HG03558 (cell line): ENCODE measurements around the gene AOX1.
"Not testable (repeated sequence)": the region's sequence is repeated elsewhere in the genome, so short reads cannot be mapped to it uniquely, and the experiment has no call there.

Source experiments
- ATAC-seq: cut with Tn5 transposase; IDR thresholded peaks from one replicate; pipeline ENCODE4 v1.9.1; 2021; ENCODE audit warnings: moderate number of reproducible peaks; ENCODE audit not compliant: unreplicated experiment; ENCODE audit errors: extremely low read depth

AOX1 gene

GRCh38 chr2:200585730-200586643, at the start of gene AOX1:
Gene AOX1, plus strand, starts transcription at chr2:200586014. Its CDS starts 95 bp downstream, at chr2:200586109.
- no peak for ATAC-seq

- no peak for ATAC-seq
Measured at GRCh38 chr2:200538139-200538538, 47.7 kb upstream of the AOX1 start.

GRCh38 chr2:200540793-200541192, 45.0 kb upstream of the AOX1 start:
- ATAC-seq = no peak

- not testable (repeated sequence) for ATAC-seq
Measured at GRCh38 chr2:200566596-200566995, 19.2 kb upstream of the AOX1 start.

- no peak for ATAC-seq
Measured at GRCh38 chr2:200567932-200568331, 17.9 kb upstream of the AOX1 start.

- ATAC-seq = no peak
Measured at GRCh38 chr2:200575957-200576356, 9.9 kb upstream of the AOX1 start.

- no peak for ATAC-seq
Measured at GRCh38 chr2:200577027-200577426, 8.8 kb upstream of the AOX1 start.

DNA sequence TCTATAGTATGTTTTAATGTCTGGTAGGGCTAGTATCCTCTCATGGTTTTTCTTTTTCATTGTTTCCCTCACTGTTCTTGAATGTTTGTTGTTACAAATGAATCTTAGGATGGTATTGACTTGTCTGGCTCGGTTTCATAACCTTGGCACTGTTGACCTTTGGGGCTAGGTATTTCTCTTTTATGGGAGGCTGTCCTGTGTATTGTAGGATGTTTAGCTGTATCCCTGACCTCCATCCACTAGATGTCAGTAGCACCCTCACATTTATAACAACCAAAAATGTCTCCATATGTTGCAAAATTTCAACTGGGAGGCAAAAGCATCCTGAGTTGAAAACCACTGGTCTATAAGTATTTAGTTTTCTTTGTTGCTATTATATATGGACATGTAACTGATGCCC, 7.0 kb upstream of the AOX1 start:
- ATAC-seq = no peak

- ATAC-seq = no peak
Measured at GRCh38 chr2:200584639-200585038, 1.2 kb upstream of the AOX1 start.

GRCh38 chr2:200585340-200585729, 479 bp upstream of the AOX1 start:
- no peak for ATAC-seq

- no peak for ATAC-seq
Measured at GRCh38 chr2:200586644-200586975, 796 bp downstream of the AOX1 start.

- no peak for ATAC-seq
Measured at GRCh38 chr2:200587007-200587616, 1.3 kb downstream of the AOX1 start.

DNA sequence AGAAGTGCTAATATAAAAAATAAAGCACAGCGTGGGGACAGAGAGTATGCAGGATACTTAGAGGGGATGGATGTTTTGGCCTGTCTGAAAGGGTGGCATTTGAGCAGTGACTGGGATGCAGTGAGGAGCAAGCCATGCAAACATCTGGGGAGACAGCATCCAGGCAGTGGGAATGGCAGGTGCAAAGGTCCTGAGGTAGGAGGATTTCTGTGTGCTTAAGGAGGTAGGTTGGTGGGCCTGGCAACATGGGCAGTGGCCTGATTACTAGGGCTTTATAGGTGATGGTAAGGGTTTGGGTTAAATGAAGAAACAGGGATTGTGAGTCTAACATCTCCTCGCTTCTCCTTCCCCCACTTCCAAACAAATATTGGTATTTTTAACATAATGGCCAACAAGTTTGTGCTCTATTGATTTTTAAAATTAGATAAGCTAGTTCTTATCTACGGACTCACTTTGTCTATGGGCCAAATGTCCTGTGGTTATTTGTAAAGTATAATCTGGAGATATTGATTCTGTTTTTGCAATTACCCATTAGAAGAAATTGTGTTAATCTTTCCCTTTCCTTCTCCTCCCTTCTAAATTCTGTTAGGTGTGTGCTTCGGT, 2.4 kb downstream of the AOX1 start:
- ATAC-seq = no peak

DNA sequence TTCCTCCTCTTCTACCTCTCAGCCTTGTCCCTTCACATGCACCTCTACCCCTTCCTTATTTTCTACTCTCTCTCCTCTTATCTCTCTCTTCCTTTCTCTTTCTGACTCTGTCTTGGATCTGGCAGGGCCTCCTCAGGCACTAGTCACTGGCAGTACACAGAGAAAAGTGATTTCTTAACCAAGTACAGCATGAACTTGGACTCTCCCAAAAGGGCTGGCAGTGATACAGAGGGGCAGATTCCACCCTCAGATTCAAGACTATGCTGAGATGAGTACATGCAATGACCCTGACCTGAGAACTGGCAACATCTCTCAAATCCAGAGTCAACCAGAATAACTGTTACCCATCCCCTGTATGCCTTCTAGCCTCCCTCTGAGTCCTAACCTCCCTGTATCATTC, 4.3 kb downstream of the AOX1 start:
- ATAC-seq = no peak

GRCh38 chr2:200591308-200591707, 5.5 kb downstream of the AOX1 start:
- ATAC-seq = no peak

GRCh38 chr2:200592406-200593075, 6.7 kb downstream of the AOX1 start:
- ATAC-seq = no peak

- no peak for ATAC-seq
Measured at GRCh38 chr2:200593905-200594304, 8.1 kb downstream of the AOX1 start.

DNA sequence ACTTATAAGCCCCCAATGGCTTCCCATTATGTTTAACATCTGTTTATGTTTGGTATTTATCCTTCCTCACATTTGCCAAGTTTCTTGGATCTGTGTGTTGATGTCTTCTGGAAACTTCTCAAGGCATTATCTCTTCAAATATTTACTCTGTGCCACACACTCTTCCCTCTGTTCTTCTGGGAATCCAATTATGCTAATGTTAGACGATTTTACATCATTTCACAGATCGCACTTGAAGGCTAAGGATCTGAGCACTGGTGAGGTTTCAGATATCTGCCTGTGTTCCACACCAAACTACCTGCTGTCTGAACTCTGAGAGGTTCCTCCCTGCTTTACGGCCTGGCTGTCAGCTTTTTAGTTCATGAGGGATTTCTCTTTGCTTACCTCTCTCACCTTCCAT, 10.1 kb downstream of the AOX1 start:
- no peak for ATAC-seq

DNA sequence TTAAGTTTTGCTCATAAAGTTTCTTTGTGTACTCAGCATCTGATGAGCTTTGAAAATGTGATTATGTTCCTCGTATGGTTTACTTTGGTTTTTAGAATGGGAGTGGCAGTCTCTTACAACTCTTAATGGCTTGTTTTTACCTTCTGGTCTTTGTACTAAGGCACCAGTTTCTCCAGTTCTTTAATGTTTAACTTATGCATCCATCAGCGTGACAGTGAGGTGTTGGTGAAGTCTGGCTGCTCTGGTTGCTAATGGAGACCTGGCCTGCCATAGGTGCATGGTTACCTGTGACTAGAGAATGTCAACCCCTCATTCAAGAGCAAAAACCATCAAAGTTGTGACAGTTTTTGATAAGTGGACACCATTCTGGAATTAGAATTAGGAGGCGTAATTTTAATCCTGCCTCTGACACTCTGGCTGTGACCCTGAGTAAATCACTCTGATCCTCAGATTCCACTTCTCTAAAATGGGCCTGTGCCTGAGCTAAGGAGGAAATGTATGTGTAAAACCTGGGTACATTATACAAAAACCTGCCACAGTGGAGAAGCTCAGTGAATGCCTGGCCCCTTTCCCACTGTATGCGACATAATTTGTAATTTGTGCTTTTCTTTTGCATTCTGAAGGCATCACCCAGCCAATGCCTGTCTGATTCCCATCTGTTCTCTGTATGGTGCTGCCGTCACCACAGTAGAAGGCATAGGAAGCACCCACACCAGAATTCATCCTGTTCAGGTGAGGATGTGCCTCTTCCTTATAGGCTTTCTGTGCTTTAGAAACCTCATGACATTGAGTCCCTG, 11.2 kb downstream of the AOX1 start:
- no peak for ATAC-seq

GRCh38 chr2:200599206-200599605, 13.4 kb downstream of the AOX1 start:
- no peak for ATAC-seq
